DMS114 treated with DMSO at 0.1 percent for 48 hours (cell line): ENCODE data around the gene SIX1.

ENCODE experiments used
- DNase-seq: peaks from one replicate; lab custom pipeline; 2025; ENCODE audit not compliant: unreplicated experiment; lab: John Stamatoyannopoulos, UW

The SIX1 gene

GRCh38 chr14:60596139-60596538 is 53.1 kb downstream of the SIX1 start:
- DNase-seq, result no peak

GRCh38 chr14:60594062-60594461 is 55.2 kb downstream of the SIX1 start:
- DNase-seq, result no peak
